Measurements from ENCODE around the gene TCF3. TPM values are rescaled to one million over a fixed set of nuclear protein-coding genes. Genes with fewer than 3 reads are reported as not detected.

The TCF3 gene
- total and polyA plus RNA-seq, 2 experiments from 2014 or later = 18.3 to 58.9 TPM

- Histone ChIP-seq H3K4me3 (no peak overlapping the region), H3K9me3 (ENCODE audit: low read depth) (no peaks in the 10 kb centered on the region), H3K9me2 (ENCODE audit: insufficient read depth) (no peaks in the 10 kb centered on the region), H3K9ac (no peak overlapping the region), H3K36me3 (ENCODE audit: low read depth) (peaks cover 13% of the 10 kb centered on the region; the same call in 1 of the 2 replicates), H3K4me2 (ENCODE audit: unreplicated experiment) (no peak overlapping the region), H3K27ac (no peak overlapping the region), H4K20me1 (ENCODE audit: insufficient read depth) (no peaks in the 10 kb centered on the region), H2AFZ (no peak overlapping the region), H3F3A (ENCODE audit: insufficient read depth) (no peaks in the 10 kb centered on the region), H3K4me1 (ENCODE audit: insufficient read depth) (no peaks in the 10 kb centered on the region), H3K79me2 (ENCODE audit: insufficient read depth) (peaks cover 73% of the 10 kb centered on the region), H3K27me3 (replicated peaks; ENCODE audit: insufficient read depth) (no peaks in the 10 kb centered on the region)
- DNase-seq = no peak
- no peak for TF ChIP-seq EZH2 (IDR thresholded peaks at IDR 0.05; ENCODE audit: insufficient read depth, poor library complexity, severe bottlenecking)
- no peak for TF ChIP-seq EZH2phosphoT487 (IDR thresholded peaks at IDR 0.05; ENCODE audit: insufficient read depth, low read depth)
- 88 to 92% methylated on average over 29 to 34 of the region's 34 CpGs for WGBS, 2 experiments (ENCODE audit: low coverage in 1 of 2, low lambda C conversion rate in 2 of 2, missing lambda C conversion rate in 2 of 2)
- in situ Hi-C loops (cut with MboI) = no loop called here
These were observed 15.8 kb downstream of the TCF3 start for GRCh38 chr19:1636325-1637236.

- H4K20me1 ChIP-seq (ENCODE audit: insufficient read depth) = no peaks in the 10 kb centered on the region
These were observed 17.5 kb downstream of the TCF3 start for GRCh38 chr19:1634938-1635243.

GRCh38 chr19:1634242-1634937 is 18.0 kb downstream of the TCF3 start:
- no peak for TF ChIP-seq EZH2 (IDR thresholded peaks at IDR 0.05; ENCODE audit: insufficient read depth, poor library complexity, severe bottlenecking)
- TF ChIP-seq EZH2phosphoT487 (IDR thresholded peaks at IDR 0.05; ENCODE audit: insufficient read depth, low read depth) = no peak
- Histone ChIP-seq H3K4me1 (ENCODE audit: insufficient read depth) (no peaks in the 10 kb centered on the region), H3K79me2 (ENCODE audit: insufficient read depth) (peaks cover 52% of the 10 kb centered on the region), H3K27me3 (replicated peaks; ENCODE audit: insufficient read depth) (no peaks in the 10 kb centered on the region), H3K36me3 (ENCODE audit: low read depth) (peaks cover 8% of the 10 kb centered on the region; the same call in 1 of the 2 replicates), H3K4me2 (ENCODE audit: unreplicated experiment) (no peak overlapping the region), H3K27ac (no peak overlapping the region), H3K9ac (no peak overlapping the region), H4K20me1 (ENCODE audit: insufficient read depth) (no peaks in the 10 kb centered on the region), H3K9me3 (ENCODE audit: low read depth) (no peaks in the 10 kb centered on the region), H3F3A (ENCODE audit: insufficient read depth) (no peaks in the 10 kb centered on the region), H3K4me3 (no peak overlapping the region), H2AFZ (no peak overlapping the region), H3K9me2 (ENCODE audit: insufficient read depth) (no peaks in the 10 kb centered on the region)
- DNase-seq = no peak
- WGBS, 2 experiments (ENCODE audit: low coverage in 1 of 2, low lambda C conversion rate in 2 of 2, missing lambda C conversion rate in 2 of 2) = 92% methylated on average over 19 of the region's 19 CpGs
- in situ Hi-C loops (cut with MboI) = no loop called here

More at GRCh38 chr19:1634938-1635243, 17.5 kb downstream of the TCF3 start:
- no peak overlapping the region for H3K4me2 ChIP-seq (ENCODE audit: unreplicated experiment)
- no peaks in the 10 kb centered on the region for H3K27me3 ChIP-seq (replicated peaks; ENCODE audit: insufficient read depth)
- in situ Hi-C loops (cut with MboI) = no loop called here
- no peak for DNase-seq
- H3K4me3 ChIP-seq = no peak overlapping the region
- no peak overlapping the region for H2AFZ ChIP-seq
- TF ChIP-seq EZH2phosphoT487 (IDR thresholded peaks at IDR 0.05; ENCODE audit: insufficient read depth, low read depth) (no peak), EZH2 (IDR thresholded peaks at IDR 0.05; ENCODE audit: insufficient read depth, poor library complexity, severe bottlenecking) (no peak)
- no peaks in the 10 kb centered on the region for H3F3A ChIP-seq (ENCODE audit: insufficient read depth)
- no peaks in the 10 kb centered on the region for H3K9me2 ChIP-seq (ENCODE audit: insufficient read depth)
- no peaks in the 10 kb centered on the region for H3K4me1 ChIP-seq (ENCODE audit: insufficient read depth)
- H3K9ac ChIP-seq = no peak overlapping the region
- 99% methylated on average over 5 of the region's 5 CpGs for WGBS, 2 experiments (ENCODE audit: low coverage in 1 of 2, low lambda C conversion rate in 2 of 2, missing lambda C conversion rate in 2 of 2)
- peaks cover 13% of the 10 kb centered on the region; the same call in 1 of the 2 replicates for H3K36me3 ChIP-seq (ENCODE audit: low read depth)
- H3K27ac ChIP-seq = no peak overlapping the region
- peaks cover 57% of the 10 kb centered on the region for H3K79me2 ChIP-seq (ENCODE audit: insufficient read depth)
- no peaks in the 10 kb centered on the region for H3K9me3 ChIP-seq (ENCODE audit: low read depth)

GRCh38 chr19:1633269-1633826 is 19.1 kb downstream of the TCF3 start:
- no peak overlapping the region for H3K4me2 ChIP-seq (ENCODE audit: unreplicated experiment)
- H3K9me2 ChIP-seq (ENCODE audit: insufficient read depth) = no peaks in the 10 kb centered on the region
- H3K27ac ChIP-seq = no peak overlapping the region
- no peak overlapping the region for H3K4me3 ChIP-seq
- no peaks in the 10 kb centered on the region for H4K20me1 ChIP-seq (ENCODE audit: insufficient read depth)
- peaks cover 42% of the 10 kb centered on the region for H3K79me2 ChIP-seq (ENCODE audit: insufficient read depth)
- H2AFZ ChIP-seq = no peak overlapping the region
- no peak for DNase-seq
- no peaks in the 10 kb centered on the region for H3K9me3 ChIP-seq (ENCODE audit: low read depth)
- WGBS, 2 experiments (ENCODE audit: low coverage in 1 of 2, low lambda C conversion rate in 2 of 2, missing lambda C conversion rate in 2 of 2) = 95 to 99% methylated on average over 8 to 11 of the region's 11 CpGs
- H3K4me1 ChIP-seq (ENCODE audit: insufficient read depth) = no peaks in the 10 kb centered on the region
- H3K36me3 ChIP-seq (ENCODE audit: low read depth) = peaks cover 2% of the 10 kb centered on the region; the same call in 1 of the 2 replicates
- H3F3A ChIP-seq (ENCODE audit: insufficient read depth) = no peaks in the 10 kb centered on the region
- no peaks in the 10 kb centered on the region for H3K27me3 ChIP-seq (replicated peaks; ENCODE audit: insufficient read depth)
- TF ChIP-seq EZH2phosphoT487 (IDR thresholded peaks at IDR 0.05; ENCODE audit: insufficient read depth, low read depth) = no peak
- TF ChIP-seq EZH2 (IDR thresholded peaks at IDR 0.05; ENCODE audit: insufficient read depth, poor library complexity, severe bottlenecking) = no peak
- in situ Hi-C loops (cut with MboI) = no loop called here
- no peak overlapping the region for H3K9ac ChIP-seq
